Endothelial cell of umbilical vein (primary cell): ENCODE results near the gene PRXL2C.

Experiments used
- EZH2 ChIP-seq: IDR thresholded peaks from 2 replicates; pipeline ENCODE4 v1.6.1; 2012; ENCODE audit warnings: borderline replicate concordance, low read depth, mild to moderate bottlenecking, moderate library complexity, low read length, inconsistent platforms; ENCODE audit not compliant: severe bottlenecking
- TF ChIP-seq, protein P1 (sequence below), 2 donors: IDR thresholded peaks; 1 replicate in 1 of 2; 2 replicates in 1 of 2; pipeline ENCODE4 v1.5.1; 2011; ENCODE audit warnings: low read length in 2 of 2, mild to moderate bottlenecking in 2 of 2, moderate library complexity in 2 of 2, control low read depth in 1 of 2, inconsistent platforms in 1 of 2, low read depth in 1 of 2; ENCODE audit not compliant: insufficient read depth in 1 of 2; ENCODE audit errors: extremely low read depth in 1 of 2
- TF ChIP-seq, protein P2 (sequence below): IDR thresholded peaks from 2 replicates; pipeline ENCODE4 v1.6.1; 2011; ENCODE audit not compliant: insufficient read depth, insufficient read length

DNA sequence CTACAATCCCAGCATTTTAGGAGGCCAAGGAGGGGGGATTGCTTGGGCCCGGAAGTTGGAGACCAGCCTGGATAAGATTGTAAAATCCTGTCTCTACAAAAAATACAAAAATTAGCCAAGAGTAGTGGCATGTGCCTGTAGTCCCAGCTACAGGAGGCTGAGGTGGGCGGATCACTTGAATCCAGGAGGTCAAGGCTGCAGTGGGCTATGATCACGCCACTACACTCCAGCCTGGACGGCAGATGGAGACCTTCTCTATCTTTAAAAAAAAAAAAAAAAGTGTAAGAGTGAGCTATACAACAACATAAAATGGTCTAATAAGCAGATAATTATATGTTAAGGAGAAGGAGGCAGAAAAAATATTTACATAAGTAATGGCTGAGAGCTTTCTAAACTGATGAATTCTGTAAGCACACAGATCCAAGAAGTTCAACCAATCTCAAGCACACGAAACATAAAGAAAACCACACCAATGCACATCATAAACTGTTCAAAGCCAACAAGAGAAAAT lies 58.5 kb downstream of the PRXL2C start:
- TF ChIP-seq, protein P1, sequence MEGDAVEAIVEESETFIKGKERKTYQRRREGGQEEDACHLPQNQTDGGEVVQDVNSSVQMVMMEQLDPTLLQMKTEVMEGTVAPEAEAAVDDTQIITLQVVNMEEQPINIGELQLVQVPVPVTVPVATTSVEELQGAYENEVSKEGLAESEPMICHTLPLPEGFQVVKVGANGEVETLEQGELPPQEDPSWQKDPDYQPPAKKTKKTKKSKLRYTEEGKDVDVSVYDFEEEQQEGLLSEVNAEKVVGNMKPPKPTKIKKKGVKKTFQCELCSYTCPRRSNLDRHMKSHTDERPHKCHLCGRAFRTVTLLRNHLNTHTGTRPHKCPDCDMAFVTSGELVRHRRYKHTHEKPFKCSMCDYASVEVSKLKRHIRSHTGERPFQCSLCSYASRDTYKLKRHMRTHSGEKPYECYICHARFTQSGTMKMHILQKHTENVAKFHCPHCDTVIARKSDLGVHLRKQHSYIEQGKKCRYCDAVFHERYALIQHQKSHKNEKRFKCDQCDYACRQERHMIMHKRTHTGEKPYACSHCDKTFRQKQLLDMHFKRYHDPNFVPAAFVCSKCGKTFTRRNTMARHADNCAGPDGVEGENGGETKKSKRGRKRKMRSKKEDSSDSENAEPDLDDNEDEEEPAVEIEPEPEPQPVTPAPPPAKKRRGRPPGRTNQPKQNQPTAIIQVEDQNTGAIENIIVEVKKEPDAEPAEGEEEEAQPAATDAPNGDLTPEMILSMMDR (IDR thresholded peaks at IDR 0.05; ENCODE audit: extremely low read depth in 1 of 2, insufficient read depth in 1 of 2, low read depth in 1 of 2, low read length in 2 of 2) = no peak
- no peak for TF ChIP-seq EZH2
- TF ChIP-seq, protein P2, sequence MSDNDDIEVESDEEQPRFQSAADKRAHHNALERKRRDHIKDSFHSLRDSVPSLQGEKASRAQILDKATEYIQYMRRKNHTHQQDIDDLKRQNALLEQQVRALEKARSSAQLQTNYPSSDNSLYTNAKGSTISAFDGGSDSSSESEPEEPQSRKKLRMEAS = no peak
